Motor neuron (in vitro differentiated cells): ENCODE data around the gene ESRP2. TPM values are rescaled to one million over a fixed set of nuclear protein-coding genes. Genes with fewer than 3 reads are reported as not detected.

Source experiments
- ATAC-seq, 8 experiments: fragments of 200-7000 bp; cut with Tn5 transposase; replicated peaks in 6 of 8; 2 replicates each; pipeline ENCODE4 v1.8.0; 2021; ENCODE audit warnings: mild to moderate bottlenecking in 8 of 8, moderate library complexity in 8 of 8
- H3K27ac ChIP-seq, 2 donors: fragments of 250-450 bp; sonication (Bioruptor Pico); 2 replicates each; pipeline ENCODE4 v1.9.0; 2021; ENCODE audit warnings: antibody characterized with exemption in 2 of 2, mild to moderate bottlenecking in 2 of 2, moderate library complexity in 1 of 2
- H3K4me1 ChIP-seq, 2 donors: fragments of 250-450 bp; sonication (Bioruptor Pico); replicated peaks in 1 of 2; 2 replicates each; pipeline ENCODE4 v1.6.1; 2021; ENCODE audit warnings: antibody characterized with exemption in 2 of 2, mild to moderate bottlenecking in 2 of 2, moderate library complexity in 1 of 2
- H3K4me3 ChIP-seq, 5 donors: fragments of 250-450 bp; sonication (Bioruptor Pico); 2 replicates each; pipeline ENCODE4 v1.9.0; 2021; ENCODE audit warnings: antibody characterized with exemption in 5 of 5, mild to moderate bottlenecking in 5 of 5, moderate library complexity in 4 of 5
- WGBS, 10 experiments: fragments of 450-650 bp; shearing (Covaris generic); methylation state at CpG; one replicate each; pipeline ENCODE4 v1.0.0; 2022; 5-methylcytosine and 5-hydroxymethylcytosine counted together
- in situ Hi-C, 9 experiments: fragments of 400-800 bp; cut with MboI; loops; one replicate each; pipeline ENCODE4 v1.15.0; 2021; ENCODE audit warnings: low sequenced_read_pairs in 9 of 9, low pct_unique_long_range_greater_than_20kb in 2 of 9; ENCODE audit not compliant: unreplicated experiment in 9 of 9
- total RNA-seq, 8 experiments: library from RNA; unstranded; fragments of 300-600 nt; gene quantifications; 2 replicates each; pipeline versions ENCODE4 v1.2.3 to v1.2.4, GENCODE V29; 2022

Gene ESRP2
- total RNA-seq, 8 experiments from 2014 or later: 0.33 to 4.6 (median 0.73) TPM

- Histone ChIP-seq H3K4me3 (no peak overlapping the region), H3K4me1 (no peaks in the 10 kb centered on the region), H3K27ac (no peak overlapping the region)
- in situ Hi-C loops: no loop called here
- ATAC-seq: no peak
- 80 to 100% (median 98%) methylated on average over 1 to 3 of the region's 5 CpGs; no CpG with 5 or more reads in 4 of the 10 experiments for WGBS, 10 experiments
Measured at GRCh38 chr16:68273459-68273858, 37.5 kb upstream of the ESRP2 start.

GRCh38 chr16:68272507-68273209, 36.7 kb upstream of the ESRP2 start:
- H3K4me1 ChIP-seq: peaks cover 0 to 6% of the 10 kb centered on the region in 2 donors
- in situ Hi-C loops: no loop called here
- H3K27ac ChIP-seq: no peak overlapping the region
- H3K4me3 ChIP-seq: no peak overlapping the region
- no peak for ATAC-seq
- 80 to 100% (median 95%) methylated on average over 1 to 3 of the region's 4 CpGs; no CpG with 5 or more reads in 5 of the 10 experiments for WGBS, 10 experiments

GRCh38 chr16:68270353-68270752, 34.4 kb upstream of the ESRP2 start:
- H3K27ac ChIP-seq: no peak overlapping the region
- in situ Hi-C loops: no loop called here
- ATAC-seq: no peak
- no peak overlapping the region for H3K4me3 ChIP-seq
- WGBS, 10 experiments: 0 to 40% (median 20%) methylated on average over 1 of the region's 1 CpG; no CpG with 5 or more reads in 7 of the 10 experiments
- H3K4me1 ChIP-seq: peaks cover 5 to 11% of the 10 kb centered on the region in 2 donors

GRCh38 chr16:68269793-68270192, 33.9 kb upstream of the ESRP2 start:
- ATAC-seq: no peak
- Histone ChIP-seq H3K4me3 (no peak overlapping the region), H3K27ac (no peak overlapping the region), H3K4me1 (peaks cover 5 to 11% of the 10 kb centered on the region in 2 donors)
- 80 to 100% (median 100%) methylated on average over 1 to 2 of the region's 4 CpGs; no CpG with 5 or more reads in 7 of the 10 experiments for WGBS, 10 experiments
- in situ Hi-C loops: no loop called here

GRCh38 chr16:68267612-68268405, 31.9 kb upstream of the ESRP2 start:
- in situ Hi-C loops: no loop called here
- 31 to 100% (median 83%) methylated on average over 1 to 4 of the region's 6 CpGs; no CpG with 5 or more reads in 1 of the 10 experiments for WGBS, 10 experiments
- no peak for ATAC-seq
- H3K4me1 ChIP-seq: peaks cover 5 to 11% of the 10 kb centered on the region in 2 donors
- no peak overlapping the region for H3K27ac ChIP-seq
- no peak overlapping the region for H3K4me3 ChIP-seq

GRCh38 chr16:68265078-68265920, 29.4 kb upstream of the ESRP2 start:
- H3K4me1 ChIP-seq: peaks cover 5 to 11% of the 10 kb centered on the region in 2 donors
- WGBS, 10 experiments: 0 to 49% (median 6%) methylated on average over 3 to 12 of the region's 23 CpGs
- ATAC-seq: peak; percentile 2 to 25 (median 11)
- peak overlapping the region; percentile 87 for H3K27ac ChIP-seq
- H3K4me3 ChIP-seq: peak overlapping the region; percentile 68 to 95 (median 85)
- in situ Hi-C loops: no loop called here

GRCh38 chr16:68264128-68265077, 28.5 kb upstream of the ESRP2 start, which contains the start of gene SLC7A6:
Gene SLC7A6, plus strand, starts transcription at chr16:68264526. Its CDS starts 10,201 bp downstream, at chr16:68274727.
- Histone ChIP-seq H3K4me3 (peak within 1 kb of the TSS; percentile 68 to 95 (median 85)), H3K27ac (peak within 1 kb of the TSS; percentile 87), H3K4me1 (peaks cover 5 to 11% of the 10 kb centered on the region in 2 donors)
- in situ Hi-C loops: no loop called here
- 0 to 8% (median 0%) methylated on average over 2 to 23 of the region's 123 CpGs; no CpG with 5 or more reads in 4 of the 10 experiments for WGBS, 10 experiments
- peak; percentile 80 to 90 (median 84) for ATAC-seq

- WGBS, 10 experiments: 88% methylated on average over 3 of the region's 11 CpGs; no CpG with 5 or more reads in 9 of the 10 experiments
- peaks cover 5 to 11% of the 10 kb centered on the region in 2 donors for H3K4me1 ChIP-seq
- in situ Hi-C loops: no loop called here
- peak overlapping the region; percentile 68 to 95 (median 85) for H3K4me3 ChIP-seq
- peak overlapping the region; percentile 87 for H3K27ac ChIP-seq
- no peak for ATAC-seq
Measured at GRCh38 chr16:68263559-68264127, 27.7 kb upstream of the ESRP2 start.

- peaks cover 0 to 4% of the 10 kb centered on the region in 2 donors for H3K4me1 ChIP-seq
- no peak overlapping the region for H3K27ac ChIP-seq
- in situ Hi-C loops: no loop called here
- 70 to 100% (median 91%) methylated on average over 1 to 12 of the region's 27 CpGs; no CpG with 5 or more reads in 5 of the 10 experiments for WGBS, 10 experiments
- ATAC-seq: no peak
- no peak overlapping the region for H3K4me3 ChIP-seq
Measured at GRCh38 chr16:68259007-68259825, 23.3 kb upstream of the ESRP2 start.

- Histone ChIP-seq H3K4me1 (peaks cover 0 to 4% of the 10 kb centered on the region in 2 donors), H3K4me3 (no peak overlapping the region), H3K27ac (no peak overlapping the region)
- 20 to 74% (median 55%) methylated on average over 2 to 7 of the region's 13 CpGs; no CpG with 5 or more reads in 2 of the 10 experiments for WGBS, 10 experiments
- peak; percentile 55 to 89 (median 82) for ATAC-seq
- in situ Hi-C loops: no loop called here
Measured at GRCh38 chr16:68257906-68258800, 22.2 kb upstream of the ESRP2 start.
